GM23338 (cell line): ENCODE results near the gene PPA1.

ENCODE experiments used
- CREB1 ChIP-seq: fragments of 250-450 bp; sonication (Bioruptor Pico); IDR thresholded peaks from 2 replicates; pipeline ENCODE4 v1.5.0; 2020; ENCODE audit warnings: low read depth, mild to moderate bottlenecking, moderate library complexity
- EZH2 ChIP-seq: fragments of 200-600 bp; sonication (generic); IDR thresholded peaks from one replicate; pipeline ENCODE4 v1.8.0; 2017; ENCODE audit warnings: antibody characterized with exemption, mild to moderate bottlenecking, low read depth; ENCODE audit not compliant: unreplicated experiment
- EZH2phosphoT487 ChIP-seq: fragments of 200-600 bp; sonication (generic); IDR thresholded peaks from one replicate; pipeline ENCODE4 v1.8.1; 2018; ENCODE audit warnings: antibody characterized with exemption; ENCODE audit not compliant: unreplicated experiment
- JUNB ChIP-seq: IDR thresholded peaks from one replicate; pipeline ENCODE4 v1.6.1; 2016; ENCODE audit warnings: antibody characterized with exemption; ENCODE audit not compliant: unreplicated experiment
- NANOG ChIP-seq: IDR thresholded peaks from 2 replicates; pipeline ENCODE4 v1.6.1; 2016; ENCODE audit warnings: antibody characterized with exemption, borderline replicate concordance
- POLR2AphosphoS5 ChIP-seq: IDR thresholded peaks from 2 replicates; pipeline ENCODE4 v1.6.1; 2016; ENCODE audit warnings: antibody characterized with exemption, low read depth
- REST ChIP-seq: IDR thresholded peaks from one replicate; pipeline ENCODE4 v1.6.1; 2018; ENCODE audit warnings: antibody characterized with exemption; ENCODE audit not compliant: unreplicated experiment
- ZNF114 ChIP-seq: fragments of 250-450 bp; sonication (Bioruptor Pico); IDR thresholded peaks from 2 replicates; pipeline ENCODE4 v1.5.0; 2020; ENCODE audit warnings: mild to moderate bottlenecking, moderate library complexity
- ZNF331 ChIP-seq: fragments of 250-450 bp; sonication (Bioruptor Pico); IDR thresholded peaks from 2 replicates; pipeline ENCODE4 v1.5.0; 2020; ENCODE audit warnings: low read depth, mild to moderate bottlenecking, moderate library complexity
- TF ChIP-seq, protein P1 (sequence below), 2 experiments: fragments of 200-600 bp in 1 of 2; sonication (generic) in 1 of 2; conservative IDR thresholded peaks; 2 replicates each; pipeline versions ENCODE4 v1.5.1 to v1.6.1; 2016 to 2017; ENCODE audit warnings: antibody characterized with exemption in 2 of 2, low read depth in 2 of 2, mild to moderate bottlenecking in 2 of 2, moderate library complexity in 1 of 2

GRCh38 chr10:70227548-70228320 lies 5.5 kb downstream of the PPA1 start:
- TF ChIP-seq JUNB (no peak), NANOG (no peak), POLR2AphosphoS5 (no peak), REST (no peak), EZH2 (no peak), CREB1 (CRISPR knock-in tag) (no peak), EZH2phosphoT487 (no peak), ZNF114 (CRISPR knock-in tag) (no peak), ZNF331 (CRISPR knock-in tag) (no peak)
- TF ChIP-seq, protein P1, sequence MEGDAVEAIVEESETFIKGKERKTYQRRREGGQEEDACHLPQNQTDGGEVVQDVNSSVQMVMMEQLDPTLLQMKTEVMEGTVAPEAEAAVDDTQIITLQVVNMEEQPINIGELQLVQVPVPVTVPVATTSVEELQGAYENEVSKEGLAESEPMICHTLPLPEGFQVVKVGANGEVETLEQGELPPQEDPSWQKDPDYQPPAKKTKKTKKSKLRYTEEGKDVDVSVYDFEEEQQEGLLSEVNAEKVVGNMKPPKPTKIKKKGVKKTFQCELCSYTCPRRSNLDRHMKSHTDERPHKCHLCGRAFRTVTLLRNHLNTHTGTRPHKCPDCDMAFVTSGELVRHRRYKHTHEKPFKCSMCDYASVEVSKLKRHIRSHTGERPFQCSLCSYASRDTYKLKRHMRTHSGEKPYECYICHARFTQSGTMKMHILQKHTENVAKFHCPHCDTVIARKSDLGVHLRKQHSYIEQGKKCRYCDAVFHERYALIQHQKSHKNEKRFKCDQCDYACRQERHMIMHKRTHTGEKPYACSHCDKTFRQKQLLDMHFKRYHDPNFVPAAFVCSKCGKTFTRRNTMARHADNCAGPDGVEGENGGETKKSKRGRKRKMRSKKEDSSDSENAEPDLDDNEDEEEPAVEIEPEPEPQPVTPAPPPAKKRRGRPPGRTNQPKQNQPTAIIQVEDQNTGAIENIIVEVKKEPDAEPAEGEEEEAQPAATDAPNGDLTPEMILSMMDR (conservative IDR thresholded peaks at IDR 0.05; ENCODE audit: low read depth in 2 of 2) = no peak
